ENCODE measurements around the gene CRYBG1.

Gene CRYBG1

DNA sequence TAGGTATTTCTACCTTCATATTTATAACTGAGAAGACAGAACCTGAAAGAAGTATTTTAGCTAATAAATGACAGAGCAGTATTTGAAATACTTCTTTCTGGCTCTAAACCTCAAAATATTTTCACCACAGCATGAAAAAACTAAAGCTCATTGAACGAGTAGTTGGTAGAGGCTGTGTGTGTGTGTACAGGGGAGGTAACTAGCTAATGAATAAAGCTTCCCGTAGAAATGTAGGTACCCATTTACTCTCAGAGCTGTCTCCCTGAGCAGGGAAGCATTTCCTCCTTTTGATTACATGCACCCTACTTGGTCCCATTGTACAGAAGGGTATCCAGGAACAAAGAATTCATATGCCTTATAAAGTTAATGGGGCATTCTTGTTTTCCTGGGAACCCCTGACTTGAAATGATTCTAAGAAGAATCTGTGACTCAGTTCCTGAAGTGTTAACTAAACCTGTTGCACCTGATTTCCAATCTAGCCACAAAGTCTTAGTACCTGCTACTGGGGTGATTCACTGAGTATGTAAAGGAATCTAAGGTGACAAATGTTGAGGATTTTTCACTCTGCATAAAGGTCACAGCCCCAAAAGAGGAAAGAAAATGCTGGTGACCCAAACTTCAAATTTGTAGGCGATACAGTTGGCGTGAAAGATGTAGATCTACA lies 12.5 kb downstream of the CRYBG1 start:
- TF ChIP-seq, protein P1, sequence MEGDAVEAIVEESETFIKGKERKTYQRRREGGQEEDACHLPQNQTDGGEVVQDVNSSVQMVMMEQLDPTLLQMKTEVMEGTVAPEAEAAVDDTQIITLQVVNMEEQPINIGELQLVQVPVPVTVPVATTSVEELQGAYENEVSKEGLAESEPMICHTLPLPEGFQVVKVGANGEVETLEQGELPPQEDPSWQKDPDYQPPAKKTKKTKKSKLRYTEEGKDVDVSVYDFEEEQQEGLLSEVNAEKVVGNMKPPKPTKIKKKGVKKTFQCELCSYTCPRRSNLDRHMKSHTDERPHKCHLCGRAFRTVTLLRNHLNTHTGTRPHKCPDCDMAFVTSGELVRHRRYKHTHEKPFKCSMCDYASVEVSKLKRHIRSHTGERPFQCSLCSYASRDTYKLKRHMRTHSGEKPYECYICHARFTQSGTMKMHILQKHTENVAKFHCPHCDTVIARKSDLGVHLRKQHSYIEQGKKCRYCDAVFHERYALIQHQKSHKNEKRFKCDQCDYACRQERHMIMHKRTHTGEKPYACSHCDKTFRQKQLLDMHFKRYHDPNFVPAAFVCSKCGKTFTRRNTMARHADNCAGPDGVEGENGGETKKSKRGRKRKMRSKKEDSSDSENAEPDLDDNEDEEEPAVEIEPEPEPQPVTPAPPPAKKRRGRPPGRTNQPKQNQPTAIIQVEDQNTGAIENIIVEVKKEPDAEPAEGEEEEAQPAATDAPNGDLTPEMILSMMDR (conservative IDR thresholded peaks at IDR 0.05; ENCODE audit: control insufficient read depth, insufficient read depth, low read depth, low read length) = no peak
- DNase-seq (ENCODE audit: low read depth) = no peak
- H3K4me3 ChIP-seq (ENCODE audit: control insufficient read depth, low read depth, low read length) = no peak overlapping the region

DNA sequence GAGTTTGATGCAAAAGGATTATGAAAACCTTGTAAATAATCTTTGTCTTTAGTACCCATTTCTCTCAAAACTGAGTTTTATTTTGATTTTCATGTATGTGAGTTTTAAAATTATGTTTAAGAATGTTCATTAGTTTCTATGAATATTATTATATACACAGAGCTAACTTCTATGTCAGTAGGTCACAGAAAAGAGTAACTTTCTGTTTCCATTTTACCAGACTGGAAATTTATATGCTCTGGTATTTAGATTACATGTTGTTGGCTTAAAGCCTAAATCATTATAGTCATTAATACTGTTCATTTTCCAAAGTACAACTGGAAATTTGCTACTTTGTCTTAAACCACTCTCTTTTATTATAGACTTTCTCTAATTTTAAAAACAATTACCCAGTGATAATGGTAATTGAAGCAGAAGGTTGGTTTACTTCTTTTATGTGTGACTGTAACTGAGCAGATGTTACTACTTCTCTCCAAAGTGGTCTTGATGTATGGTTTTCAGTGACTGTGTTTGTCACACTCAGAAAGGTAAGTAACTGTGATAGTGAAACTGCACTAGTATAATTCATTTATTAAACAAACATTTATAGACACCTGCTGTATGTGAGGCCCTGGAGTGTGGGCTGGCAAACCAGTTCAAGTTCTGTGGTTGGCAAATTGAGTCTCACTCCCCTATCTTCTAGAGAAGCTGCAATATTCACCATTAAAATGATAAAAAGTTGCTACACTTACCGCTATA lies 13.2 kb downstream of the CRYBG1 start:
- no peak overlapping the region for H3K4me3 ChIP-seq (ENCODE audit: control insufficient read depth, low read depth, low read length)
- TF ChIP-seq, protein P1 (conservative IDR thresholded peaks at IDR 0.05; ENCODE audit: control insufficient read depth, insufficient read depth, low read depth, low read length) = no peak
- no peak for DNase-seq (ENCODE audit: low read depth)

DNA sequence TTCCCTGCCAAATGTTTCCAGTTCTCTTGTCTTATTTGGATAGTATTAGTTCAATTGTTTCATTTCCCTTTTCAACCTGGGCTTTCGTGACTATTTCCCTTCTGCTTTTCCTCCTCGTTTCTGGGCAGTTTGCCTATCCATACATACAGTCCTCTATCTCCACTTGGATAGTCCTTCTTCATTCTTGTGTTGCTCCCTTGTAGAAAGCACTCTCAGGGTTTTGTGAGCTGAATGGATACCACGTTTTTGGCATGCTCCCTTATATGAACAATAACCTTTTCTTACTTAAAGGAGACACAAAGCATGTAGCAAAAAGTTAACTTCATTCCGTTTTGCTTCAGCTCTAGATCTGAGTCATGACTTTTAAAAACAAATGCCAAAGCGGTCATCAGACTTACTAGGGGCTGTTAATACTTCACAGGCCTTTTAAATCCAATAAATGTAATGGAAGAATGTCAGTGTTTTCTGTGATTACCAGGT lies 16.6 kb downstream of the CRYBG1 start:
- TF ChIP-seq, protein P1 (conservative IDR thresholded peaks at IDR 0.05; ENCODE audit: control insufficient read depth, insufficient read depth, low read depth, low read length) = no peak
- DNase-seq (ENCODE audit: low read depth) = peak; percentile 33
- no peak overlapping the region for H3K4me3 ChIP-seq (ENCODE audit: control insufficient read depth, low read depth, low read length)

DNA sequence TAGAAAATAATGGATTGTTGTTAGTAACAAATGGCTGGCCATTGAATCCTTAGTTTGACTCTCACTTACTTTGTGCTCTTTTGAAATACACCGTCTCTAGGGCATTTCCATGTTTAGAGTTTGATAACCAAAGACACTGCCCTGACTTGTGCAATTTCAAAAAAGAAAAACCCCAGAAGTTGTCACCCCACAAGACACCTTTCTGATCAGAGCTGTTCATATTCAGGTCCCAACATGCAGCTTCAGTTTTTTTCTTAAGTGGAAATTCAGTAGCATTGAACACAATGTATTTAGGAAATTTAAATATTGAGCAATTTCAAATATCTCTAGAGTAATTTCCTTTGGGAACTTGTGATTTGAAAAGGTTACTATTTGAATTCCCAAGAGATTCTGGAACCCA lies 19.4 kb downstream of the CRYBG1 start:
- TF ChIP-seq, protein P1 (conservative IDR thresholded peaks at IDR 0.05; ENCODE audit: control insufficient read depth, insufficient read depth, low read depth, low read length) = no peak
- DNase-seq (ENCODE audit: low read depth) = no peak
- H3K4me3 ChIP-seq (ENCODE audit: control insufficient read depth, low read depth, low read length) = no peak overlapping the region

DNA sequence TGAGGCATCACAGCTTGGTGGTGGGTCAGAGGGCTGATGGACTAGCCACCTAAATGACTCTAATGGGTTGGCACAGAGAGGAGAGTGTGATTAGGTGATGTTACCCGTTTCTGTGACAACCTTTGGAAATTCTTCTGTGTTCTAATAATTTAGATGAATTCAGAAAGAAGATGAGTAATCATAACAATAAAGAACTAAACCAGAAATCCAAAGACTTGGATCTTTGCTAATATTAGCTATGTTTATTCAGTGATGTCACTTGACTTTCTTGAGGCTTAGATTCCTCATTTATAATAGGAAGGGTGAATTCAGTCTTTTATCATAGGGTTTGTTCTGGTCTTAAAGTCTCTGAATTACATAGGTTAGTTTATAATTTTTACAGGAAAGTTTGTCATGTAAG lies 19.9 kb downstream of the CRYBG1 start:
- TF ChIP-seq, protein P1 (conservative IDR thresholded peaks at IDR 0.05; ENCODE audit: control insufficient read depth, insufficient read depth, low read depth, low read length) = no peak
- no peak overlapping the region for H3K4me3 ChIP-seq (ENCODE audit: control insufficient read depth, low read depth, low read length)
- no peak for DNase-seq (ENCODE audit: low read depth)

DNA sequence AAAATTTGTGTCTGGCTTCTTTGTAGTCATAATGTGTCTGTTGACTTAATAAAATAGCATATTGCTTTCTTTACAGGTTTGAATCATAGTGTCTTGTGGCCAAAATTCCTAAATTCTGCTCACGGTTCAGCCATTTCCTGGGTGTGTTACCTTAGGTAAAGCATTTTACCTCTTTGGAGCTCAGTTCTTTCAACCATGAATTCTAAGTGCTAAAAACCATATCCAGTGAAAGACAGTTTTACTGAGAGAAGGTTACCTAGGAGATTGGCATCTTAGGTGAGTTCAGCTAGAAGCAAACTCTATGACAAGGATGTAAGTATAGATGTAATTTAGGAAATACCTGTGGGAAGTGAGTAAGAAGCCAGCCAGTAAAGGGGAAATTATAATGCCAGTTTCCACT lies 20.7 kb downstream of the CRYBG1 start:
- TF ChIP-seq, protein P1 (conservative IDR thresholded peaks at IDR 0.05; ENCODE audit: control insufficient read depth, insufficient read depth, low read depth, low read length) = no peak
- no peak for DNase-seq (ENCODE audit: low read depth)
- H3K4me3 ChIP-seq (ENCODE audit: control insufficient read depth, low read depth, low read length) = no peak overlapping the region

Data from fibroblast of mammary gland (primary cell).